Endometrial microvascular endothelial cells (primary cell): ENCODE measurements around the gene DPEP3. TPM values are rescaled to one million over a fixed set of nuclear protein-coding genes. Genes with fewer than 3 reads are reported as not detected.

ENCODE experiments used
- total RNA-seq: library from RNA; depleted of rRNA; stranded (reverse); fragments of >200 nt; gene quantifications from one replicate; pipeline ENCODE4 v1.2.3, GENCODE V29; 2015; ENCODE audit errors: inconsistent ontology term

The DPEP3 gene
- total RNA-seq, 1 donor from 2014 or later = not detected

Other genes with a start within 250 kb of the DPEP3 start
- 6.1 TPM for gene RANBP10, start 173.9 kb downstream of the DPEP3 start, total RNA-seq
- gene TSNAXIP1, start 173.6 kb downstream of the DPEP3 start, total RNA-seq = not detected
- 33.0 TPM for gene THAP11, start 138.2 kb downstream of the DPEP3 start, total RNA-seq
- 171 TPM for gene NUTF2, start 133.6 kb downstream of the DPEP3 start, total RNA-seq
- gene CENPT, start 132.8 kb downstream of the DPEP3 start, total RNA-seq = 37.8 TPM
- gene EDC4, start 107.4 kb downstream of the DPEP3 start, total RNA-seq = 99.8 TPM
- not detected for gene NRN1L, start 95.6 kb downstream of the DPEP3 start, total RNA-seq
- 6.9 TPM for gene PSKH1, start 87.2 kb downstream of the DPEP3 start, total RNA-seq
- 0.28 TPM for gene CTRL, start 48.6 kb downstream of the DPEP3 start, total RNA-seq
- gene PSMB10, start 43.6 kb downstream of the DPEP3 start, total RNA-seq = 71.2 TPM
- 5.1 TPM for gene LCAT, start 36.4 kb downstream of the DPEP3 start, total RNA-seq
- 55.3 TPM for gene SLC12A4, start 11.9 kb downstream of the DPEP3 start, total RNA-seq
- gene DPEP2, start 19.0 kb upstream of the DPEP3 start, total RNA-seq = not detected
- not detected for gene DPEP2NB, start 35.4 kb upstream of the DPEP3 start, total RNA-seq
- 8.8 TPM for gene DDX28, start 42.7 kb upstream of the DPEP3 start, total RNA-seq
- gene DUS2, start 42.8 kb upstream of the DPEP3 start, total RNA-seq = 32.6 TPM
- gene NFATC3, start 104.9 kb upstream of the DPEP3 start, total RNA-seq = 28.4 TPM